Measurements from ENCODE around the gene XRRA1.
"Not testable (repeated sequence)": the region's sequence is repeated elsewhere in the genome, so short reads cannot be mapped to it uniquely, and the experiment has no call there.

XRRA1 gene

GRCh38 chr11:74980634-74981033, 31.7 kb upstream of the XRRA1 start:
- Histone ChIP-seq H3K9me3 (ENCODE audit: control insufficient read depth in 5 of 5, low read length in 5 of 5) (no peaks in the 10 kb centered on the region), H3K27me3 (ENCODE audit: control insufficient read depth in 5 of 5, insufficient read depth in 4 of 5, low read length in 5 of 5) (no peaks in the 10 kb centered on the region), H3K36me3 (ENCODE audit: control insufficient read depth in 5 of 5, insufficient read depth in 5 of 5, low read length in 5 of 5) (peaks cover 19 to 30% (median 26%) of the 10 kb centered on the region in 5 donors), H3K4me3 (ENCODE audit: low read depth in 1 of 5, low read length in 5 of 5) (no peak overlapping the region), H3K4me1 (ENCODE audit: control insufficient read depth in 5 of 5, insufficient read depth in 5 of 5, low read length in 5 of 5) (no peaks in the 10 kb centered on the region), H3K9ac (ENCODE audit: low read length in 5 of 5) (no peak overlapping the region), H3K27ac (ENCODE audit: low read depth, low read length) (no peak overlapping the region)

- peaks cover 31 to 53% (median 42%) of the 10 kb centered on the region in 5 donors for H3K36me3 ChIP-seq (ENCODE audit: control insufficient read depth in 5 of 5, insufficient read depth in 5 of 5, low read length in 5 of 5)
- no peak overlapping the region for H3K27ac ChIP-seq (ENCODE audit: low read depth, low read length)
- H3K4me1 ChIP-seq (ENCODE audit: control insufficient read depth in 5 of 5, insufficient read depth in 5 of 5, low read length in 5 of 5), result no peaks in the 10 kb centered on the region
Observed at GRCh38 chr11:74978041-74978440, 29.1 kb upstream of the XRRA1 start.

GRCh38 chr11:74971424-74971823, 22.5 kb upstream of the XRRA1 start:
- no peak overlapping the region for H3K9ac ChIP-seq (ENCODE audit: low read length in 5 of 5)
- no peak overlapping the region for H3K4me3 ChIP-seq (ENCODE audit: low read depth in 1 of 5, low read length in 5 of 5)
- H3K4me1 ChIP-seq (ENCODE audit: control insufficient read depth in 5 of 5, insufficient read depth in 5 of 5, low read length in 5 of 5), result no peaks in the 10 kb centered on the region
- no peaks in the 10 kb centered on the region for H3K27me3 ChIP-seq (ENCODE audit: control insufficient read depth in 5 of 5, insufficient read depth in 4 of 5, low read length in 5 of 5)
- H3K27ac ChIP-seq (ENCODE audit: low read depth, low read length), result no peak overlapping the region
- H3K9me3 ChIP-seq (ENCODE audit: control insufficient read depth in 5 of 5, low read length in 5 of 5), result no peaks in the 10 kb centered on the region
- H3K36me3 ChIP-seq (ENCODE audit: control insufficient read depth in 5 of 5, insufficient read depth in 5 of 5, low read length in 5 of 5), result peaks cover 42 to 75% (median 55%) of the 10 kb centered on the region in 5 donors

More at GRCh38 chr11:74978041-74978440, 29.1 kb upstream of the XRRA1 start:
- no peaks in the 10 kb centered on the region for H3K9me3 ChIP-seq (ENCODE audit: control insufficient read depth in 5 of 5, low read length in 5 of 5)
- H3K4me3 ChIP-seq (ENCODE audit: low read depth in 1 of 5, low read length in 5 of 5), result no peak overlapping the region
- no peak overlapping the region for H3K9ac ChIP-seq (ENCODE audit: low read length in 5 of 5)
- no peaks in the 10 kb centered on the region for H3K27me3 ChIP-seq (ENCODE audit: control insufficient read depth in 5 of 5, insufficient read depth in 4 of 5, low read length in 5 of 5)

DNA sequence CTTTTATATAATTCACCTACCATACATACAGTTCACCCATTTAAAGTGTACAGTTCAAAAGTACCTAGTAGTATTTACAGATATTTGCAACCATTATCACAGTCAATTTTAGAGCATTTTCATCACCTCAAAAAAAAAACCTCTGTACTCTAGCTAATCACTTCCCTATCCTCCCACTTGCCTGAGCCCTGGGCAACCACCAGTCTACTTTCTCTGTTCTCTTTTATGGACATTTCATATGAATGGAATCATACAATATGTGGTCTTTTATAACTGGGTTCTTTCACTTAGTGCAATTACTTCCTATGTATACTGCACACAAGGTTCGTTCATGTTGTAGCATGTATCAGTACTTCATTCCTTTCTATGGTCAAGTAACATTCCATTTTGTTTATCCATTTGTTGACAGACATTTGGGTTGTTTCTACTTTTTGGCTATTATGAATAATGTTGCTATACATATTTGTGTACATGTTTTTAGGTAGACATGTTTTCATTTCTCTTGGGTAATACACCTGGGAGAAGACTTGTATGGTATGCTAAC, 22.0 kb upstream of the XRRA1 start:
- peaks cover 37 to 74% (median 51%) of the 10 kb centered on the region in 5 donors for H3K36me3 ChIP-seq (ENCODE audit: control insufficient read depth in 5 of 5, insufficient read depth in 5 of 5, low read length in 5 of 5)

GRCh38 chr11:74966651-74967050, 17.8 kb upstream of the XRRA1 start:
- no peak overlapping the region for H3K9ac ChIP-seq (ENCODE audit: low read length in 5 of 5)
- no peaks in the 10 kb centered on the region for H3K9me3 ChIP-seq (ENCODE audit: control insufficient read depth in 5 of 5, low read length in 5 of 5)
- no peaks in the 10 kb centered on the region for H3K27me3 ChIP-seq (ENCODE audit: control insufficient read depth in 5 of 5, insufficient read depth in 4 of 5, low read length in 5 of 5)
- no peak overlapping the region for H3K27ac ChIP-seq (ENCODE audit: low read depth, low read length)
- no peak overlapping the region for H3K4me3 ChIP-seq (ENCODE audit: low read depth in 1 of 5, low read length in 5 of 5)
- H3K4me1 ChIP-seq (ENCODE audit: control insufficient read depth in 5 of 5, insufficient read depth in 5 of 5, low read length in 5 of 5), result no peaks in the 10 kb centered on the region
- H3K36me3 ChIP-seq (ENCODE audit: control insufficient read depth in 5 of 5, insufficient read depth in 5 of 5, low read length in 5 of 5), result peaks cover 18 to 41% (median 19%) of the 10 kb centered on the region in 5 donors

More for the DNA sequence above, 22.0 kb upstream of the XRRA1 start:
- H3K27ac ChIP-seq (ENCODE audit: low read depth, low read length), result no peak overlapping the region
- no peaks in the 10 kb centered on the region for H3K4me1 ChIP-seq (ENCODE audit: control insufficient read depth in 5 of 5, insufficient read depth in 5 of 5, low read length in 5 of 5)
- no peak overlapping the region for H3K9ac ChIP-seq (ENCODE audit: low read length in 5 of 5)
- H3K27me3 ChIP-seq (ENCODE audit: control insufficient read depth in 5 of 5, insufficient read depth in 4 of 5, low read length in 5 of 5), result no peaks in the 10 kb centered on the region
- H3K9me3 ChIP-seq (ENCODE audit: control insufficient read depth in 5 of 5, low read length in 5 of 5), result no peaks in the 10 kb centered on the region
- H3K4me3 ChIP-seq (ENCODE audit: low read depth in 1 of 5, low read length in 5 of 5), result no peak overlapping the region

GRCh38 chr11:74960128-74960527, 11.2 kb upstream of the XRRA1 start:
- peaks cover 0 to 12% (median 9%) of the 10 kb centered on the region in 5 donors for H3K4me1 ChIP-seq (ENCODE audit: control insufficient read depth in 5 of 5, insufficient read depth in 5 of 5, low read length in 5 of 5)
- H3K4me3 ChIP-seq (ENCODE audit: low read depth in 1 of 5, low read length in 5 of 5); H3K27ac ChIP-seq (ENCODE audit: low read depth, low read length); H3K27me3 ChIP-seq (ENCODE audit: control insufficient read depth in 5 of 5, insufficient read depth in 4 of 5, low read length in 5 of 5); H3K9me3 ChIP-seq (ENCODE audit: control insufficient read depth in 5 of 5, low read length in 5 of 5); H3K36me3 ChIP-seq (ENCODE audit: control insufficient read depth in 5 of 5, insufficient read depth in 5 of 5, low read length in 5 of 5); H3K9ac ChIP-seq (ENCODE audit: low read length in 5 of 5): not testable (repeated sequence)

DNA sequence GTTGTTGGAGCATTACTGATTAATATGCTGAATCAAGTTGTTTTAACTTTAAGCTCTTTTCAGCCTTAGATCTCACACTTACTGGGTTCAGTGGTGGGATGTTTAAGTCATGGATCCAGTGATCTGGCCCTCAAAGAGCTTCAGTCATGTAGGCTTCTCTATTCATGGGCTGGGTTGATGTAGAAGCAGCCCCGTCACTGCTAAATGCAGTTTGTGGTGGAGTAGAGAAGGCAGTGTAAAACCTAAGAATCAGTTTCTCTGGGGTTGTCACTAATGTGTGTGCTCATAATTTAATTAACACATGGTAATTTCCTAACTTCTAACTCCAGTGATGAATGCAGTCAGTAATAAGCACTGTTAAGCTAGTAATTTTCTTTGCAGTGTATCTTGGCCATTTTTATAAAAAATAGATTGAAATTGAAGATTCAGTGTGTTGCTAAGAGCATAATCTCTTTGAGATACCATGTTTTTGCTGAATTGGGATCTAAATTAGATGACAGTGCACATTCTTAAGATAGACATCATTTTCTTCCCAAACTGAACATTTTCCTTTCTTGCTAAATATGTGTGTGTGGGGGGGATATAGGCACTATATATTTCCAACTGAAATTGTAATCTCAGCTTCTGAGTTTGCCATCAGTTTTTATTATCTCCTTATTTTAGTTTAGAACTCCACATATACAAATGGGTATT, 9.2 kb upstream of the XRRA1 start:
- H3K36me3 ChIP-seq (ENCODE audit: control insufficient read depth in 5 of 5, insufficient read depth in 5 of 5, low read length in 5 of 5), result peaks cover 0 to 8% (median 2%) of the 10 kb centered on the region in 5 donors
- no peak overlapping the region for H3K9ac ChIP-seq (ENCODE audit: low read length in 5 of 5)
- no peaks in the 10 kb centered on the region for H3K27me3 ChIP-seq (ENCODE audit: control insufficient read depth in 5 of 5, insufficient read depth in 4 of 5, low read length in 5 of 5)
- H3K27ac ChIP-seq (ENCODE audit: low read depth, low read length), result no peak overlapping the region
- peaks cover 0 to 12% (median 9%) of the 10 kb centered on the region in 5 donors for H3K4me1 ChIP-seq (ENCODE audit: control insufficient read depth in 5 of 5, insufficient read depth in 5 of 5, low read length in 5 of 5)
- no peaks in the 10 kb centered on the region for H3K9me3 ChIP-seq (ENCODE audit: control insufficient read depth in 5 of 5, low read length in 5 of 5)
- no peak overlapping the region for H3K4me3 ChIP-seq (ENCODE audit: low read depth in 1 of 5, low read length in 5 of 5)

- Histone ChIP-seq H3K9me3 (ENCODE audit: control insufficient read depth in 5 of 5, low read length in 5 of 5) (no peaks in the 10 kb centered on the region), H3K36me3 (ENCODE audit: control insufficient read depth in 5 of 5, insufficient read depth in 5 of 5, low read length in 5 of 5) (peaks cover 0 to 11% (median 3%) of the 10 kb centered on the region in 5 donors), H3K27me3 (ENCODE audit: control insufficient read depth in 5 of 5, insufficient read depth in 4 of 5, low read length in 5 of 5) (no peaks in the 10 kb centered on the region), H3K9ac (ENCODE audit: low read length in 5 of 5) (peak overlapping the region in 1 of 5 donors; percentile 13), H3K27ac (ENCODE audit: low read depth, low read length) (no peak overlapping the region), H3K4me3 (ENCODE audit: low read depth in 1 of 5, low read length in 5 of 5) (no peak overlapping the region), H3K4me1 (ENCODE audit: control insufficient read depth in 5 of 5, insufficient read depth in 5 of 5, low read length in 5 of 5) (peaks cover 0 to 21% (median 10%) of the 10 kb centered on the region in 5 donors)
Observed at GRCh38 chr11:74956397-74957015, 7.6 kb upstream of the XRRA1 start.

DNA sequence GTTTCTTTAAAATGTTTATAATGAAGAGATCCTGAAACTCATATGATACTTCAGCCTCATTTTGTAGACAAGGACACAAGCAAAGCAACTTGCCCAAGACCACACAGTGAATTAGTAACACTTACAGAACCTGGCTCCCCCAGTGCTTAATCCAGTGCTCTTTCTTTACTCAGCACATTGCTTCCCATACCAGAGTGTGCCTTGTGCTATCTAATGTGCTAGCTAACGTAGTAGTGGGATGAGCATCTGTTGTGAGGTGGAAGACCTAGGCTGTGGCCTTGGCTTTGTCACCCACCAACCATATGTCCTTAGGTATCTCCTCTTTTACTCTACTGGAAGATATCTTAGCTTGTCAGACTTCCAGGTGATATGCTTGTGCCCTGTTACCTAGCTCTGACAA, 5.3 kb upstream of the XRRA1 start:
- no peak overlapping the region for H3K27ac ChIP-seq (ENCODE audit: low read depth, low read length)
- peaks cover 0 to 11% (median 3%) of the 10 kb centered on the region in 5 donors for H3K36me3 ChIP-seq (ENCODE audit: control insufficient read depth in 5 of 5, insufficient read depth in 5 of 5, low read length in 5 of 5)
- H3K9me3 ChIP-seq (ENCODE audit: control insufficient read depth in 5 of 5, low read length in 5 of 5), result no peaks in the 10 kb centered on the region
- H3K4me1 ChIP-seq (ENCODE audit: control insufficient read depth in 5 of 5, insufficient read depth in 5 of 5, low read length in 5 of 5), result peaks cover 0 to 39% (median 32%) of the 10 kb centered on the region in 5 donors
- H3K9ac ChIP-seq (ENCODE audit: low read length in 5 of 5), result no peak overlapping the region
- no peak overlapping the region for H3K4me3 ChIP-seq (ENCODE audit: low read depth in 1 of 5, low read length in 5 of 5)
- no peaks in the 10 kb centered on the region for H3K27me3 ChIP-seq (ENCODE audit: control insufficient read depth in 5 of 5, insufficient read depth in 4 of 5, low read length in 5 of 5)

DNA sequence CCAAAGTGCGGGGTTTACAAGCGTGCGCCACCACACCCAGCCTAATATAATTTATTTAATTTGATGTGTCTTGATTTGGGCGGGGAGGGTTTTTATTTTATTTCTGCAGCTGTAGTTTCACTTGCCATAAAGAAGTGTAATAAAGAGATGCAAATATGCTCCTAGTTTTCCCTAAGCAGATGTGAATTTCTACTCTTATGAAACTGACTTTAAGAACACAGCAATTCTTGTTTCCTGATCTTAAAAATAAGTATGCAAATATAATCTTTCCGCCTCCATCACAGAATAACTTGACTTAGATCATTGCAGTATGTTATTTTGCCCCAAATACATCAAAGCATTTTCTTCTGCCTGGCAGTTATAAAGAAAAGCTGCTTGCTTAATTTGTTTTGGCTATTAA, 4.6 kb upstream of the XRRA1 start:
- H3K4me1 ChIP-seq (ENCODE audit: control insufficient read depth in 5 of 5, insufficient read depth in 5 of 5, low read length in 5 of 5), result peaks cover 0 to 36% (median 32%) of the 10 kb centered on the region in 5 donors

More for the DNA sequence above, 4.6 kb upstream of the XRRA1 start:
- Histone ChIP-seq H3K9me3 (ENCODE audit: control insufficient read depth in 5 of 5, low read length in 5 of 5) (no peaks in the 10 kb centered on the region), H3K36me3 (ENCODE audit: control insufficient read depth in 5 of 5, insufficient read depth in 5 of 5, low read length in 5 of 5) (peaks cover 0 to 11% (median 3%) of the 10 kb centered on the region in 5 donors), H3K4me3 (ENCODE audit: low read depth in 1 of 5, low read length in 5 of 5) (no peak overlapping the region), H3K27me3 (ENCODE audit: control insufficient read depth in 5 of 5, insufficient read depth in 4 of 5, low read length in 5 of 5) (no peaks in the 10 kb centered on the region), H3K9ac (ENCODE audit: low read length in 5 of 5) (no peak overlapping the region), H3K27ac (ENCODE audit: low read depth, low read length) (no peak overlapping the region)
